SK-N-DZ (cell line): ENCODE results near the gene NRSN1.

Experiments used
- small RNA-seq, 2 experiments: library from RNA; depleted of rRNA; stranded (forward); fragments of <200 nt; gene quantifications; one replicate each; pipeline ENCODE3, GENCODE V24; 2014

NRSN1 gene

Small RNA genes within 50 kb of the gene (small RNA-seq; reads per million reads assigned to genes)
- 0.18 to 0.24 reads per million in 2 experiments for gene RF00218
